Activated T-cell treated with anti-CD3 and anti-CD28 coated beads, Interleukin-2, amount 50 U/mL, for 24 hours (primary cell): Measurements from ENCODE around the gene PF4V1.
"Not testable (repeated sequence)": the region's sequence is repeated elsewhere in the genome, so short reads cannot be mapped to it uniquely, and the experiment has no call there.

ENCODE experiments used
- DNase-seq: peaks from one replicate; pipeline ENCODE4 v3.0.0-alpha.2; 2020
- H3K27ac Mint-ChIP-seq: 2 replicates; pipeline ENCODE4 v1.8.0; 2020; ENCODE audit warnings: mild to moderate bottlenecking, mixed read lengths
- H3K27me3 Mint-ChIP-seq: 2 replicates; pipeline ENCODE4 v1.8.0; 2020; ENCODE audit warnings: mixed read lengths
- H3K36me3 Mint-ChIP-seq: 2 replicates; pipeline ENCODE4 v1.8.0; 2020; ENCODE audit warnings: low read depth, mixed read lengths
- H3K4me1 Mint-ChIP-seq: 2 replicates; pipeline ENCODE4 v1.8.0; 2020; ENCODE audit warnings: low read depth, mixed read lengths
- H3K4me3 Mint-ChIP-seq: 2 replicates; pipeline ENCODE4 v1.8.0; 2020; ENCODE audit warnings: mild to moderate bottlenecking, moderate library complexity, mixed read lengths
- H3K9me3 Mint-ChIP-seq: 2 replicates; pipeline ENCODE4 v1.8.0; 2020; ENCODE audit warnings: mixed read lengths

The PF4V1 gene

DNA sequence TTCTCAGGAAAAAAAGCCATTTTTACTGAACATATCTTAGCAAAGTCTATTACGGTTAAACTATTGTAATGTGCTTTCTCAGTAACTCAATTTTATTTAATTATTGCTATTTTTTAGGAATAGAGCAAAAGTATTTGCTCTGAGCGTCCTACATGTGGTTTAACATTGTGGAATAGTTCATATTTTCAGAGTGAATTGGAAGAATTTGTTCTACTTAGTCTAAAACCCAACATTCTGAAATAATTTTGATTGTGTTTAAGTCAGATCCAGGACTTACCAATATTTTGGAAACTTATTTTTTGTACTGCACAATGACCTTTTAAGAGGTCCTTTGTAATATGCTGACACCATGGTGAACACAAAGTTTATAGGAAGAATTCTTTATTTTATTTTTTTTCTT lies 43.3 kb downstream of the PF4V1 start:
- Mint-ChIP-seq H3K4me1 (no peaks in the 10 kb centered on the region), H3K27me3 (no peaks in the 10 kb centered on the region), H3K9me3 (no peaks in the 10 kb centered on the region), H3K4me3 (no peak overlapping the region), H3K36me3 (no peaks in the 10 kb centered on the region), H3K27ac (no peak overlapping the region)
- no peak for DNase-seq

DNA sequence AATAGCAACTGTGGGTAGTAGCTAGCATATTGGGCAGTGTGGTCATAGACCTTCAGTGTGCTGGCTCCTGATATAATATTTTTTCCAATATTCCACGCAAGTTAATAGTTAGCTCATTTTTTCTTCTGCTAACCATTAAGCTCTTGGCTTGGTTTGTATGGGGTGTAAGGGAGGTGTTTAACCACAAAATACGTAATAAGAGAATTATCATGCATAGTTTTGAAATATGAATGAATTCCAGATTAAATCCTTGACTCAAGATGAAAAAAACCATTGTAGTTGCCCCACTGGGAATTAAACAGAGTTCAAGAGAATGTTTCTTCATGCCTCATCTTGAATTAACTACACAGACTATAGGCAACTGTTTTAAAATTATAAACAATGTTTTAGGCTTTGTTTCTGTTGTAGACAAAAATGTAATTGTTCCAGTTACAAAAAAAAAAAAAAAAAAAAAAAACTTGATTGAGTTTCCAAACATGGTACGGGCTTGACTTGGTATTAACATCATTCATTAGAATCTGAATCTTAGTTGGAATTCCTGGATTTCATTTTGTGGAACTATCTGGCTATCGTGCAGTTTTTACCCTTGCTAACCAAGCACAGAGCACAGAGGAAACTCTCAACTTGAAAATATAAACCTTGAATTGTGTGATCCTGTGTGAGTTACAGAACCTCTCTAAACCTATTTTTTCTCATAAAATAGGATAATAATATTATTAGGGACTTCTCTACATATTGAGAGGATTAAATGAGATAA lies 44.5 kb downstream of the PF4V1 start:
- Mint-ChIP-seq H3K27ac (no peak overlapping the region), H3K4me3 (no peak overlapping the region), H3K27me3 (no peaks in the 10 kb centered on the region), H3K36me3 (no peaks in the 10 kb centered on the region), H3K9me3 (no peaks in the 10 kb centered on the region), H3K4me1 (no peaks in the 10 kb centered on the region)
- no peak for DNase-seq

DNA sequence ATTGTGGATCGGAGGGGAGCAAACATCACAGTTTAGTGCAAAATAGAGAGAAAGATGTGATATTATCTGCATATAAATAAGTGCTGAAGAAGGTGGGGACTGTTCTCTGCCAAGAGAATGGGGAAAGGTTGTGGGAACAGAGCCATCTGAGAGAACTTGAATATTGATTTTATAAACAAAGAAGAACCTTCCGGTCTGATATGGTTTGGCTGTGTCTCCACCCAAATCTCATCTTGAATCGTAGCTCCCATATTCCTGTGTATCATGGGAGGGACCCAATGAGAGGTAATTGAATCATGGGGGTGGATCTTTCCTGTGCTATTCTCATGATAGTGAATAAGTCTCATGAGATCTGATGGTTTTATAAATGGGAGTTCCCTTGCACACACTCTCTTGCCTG lies 46.2 kb downstream of the PF4V1 start:
- not testable (repeated sequence) for H3K36me3 Mint-ChIP-seq, H3K27ac Mint-ChIP-seq, H3K27me3 Mint-ChIP-seq, H3K9me3 Mint-ChIP-seq, H3K4me1 Mint-ChIP-seq, H3K4me3 Mint-ChIP-seq, DNase-seq

DNA sequence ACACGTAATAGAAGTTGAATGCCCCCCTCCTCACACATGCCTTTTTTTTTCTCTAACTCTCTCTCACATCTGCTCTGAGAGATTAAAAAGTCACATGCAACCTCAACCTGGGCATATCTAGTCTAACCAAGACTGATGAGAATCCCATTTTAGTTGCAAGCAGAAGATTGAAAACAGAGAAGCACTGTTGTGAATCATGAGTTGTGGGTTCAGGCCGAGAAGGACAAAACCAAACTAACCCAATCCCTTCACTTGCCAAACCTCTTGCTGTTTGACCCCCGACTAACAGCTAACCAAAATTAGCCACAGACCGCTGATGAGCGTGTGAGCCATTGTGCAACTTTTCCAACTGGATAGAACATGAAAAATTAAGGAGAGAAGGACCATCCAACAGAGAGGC lies 47.9 kb downstream of the PF4V1 start:
- no peaks in the 10 kb centered on the region for H3K36me3 Mint-ChIP-seq
- no peaks in the 10 kb centered on the region for H3K9me3 Mint-ChIP-seq
- DNase-seq: no peak
- H3K4me1 Mint-ChIP-seq: no peaks in the 10 kb centered on the region
- H3K27ac Mint-ChIP-seq: no peak overlapping the region
- no peaks in the 10 kb centered on the region for H3K27me3 Mint-ChIP-seq
- H3K4me3 Mint-ChIP-seq: no peak overlapping the region

DNA sequence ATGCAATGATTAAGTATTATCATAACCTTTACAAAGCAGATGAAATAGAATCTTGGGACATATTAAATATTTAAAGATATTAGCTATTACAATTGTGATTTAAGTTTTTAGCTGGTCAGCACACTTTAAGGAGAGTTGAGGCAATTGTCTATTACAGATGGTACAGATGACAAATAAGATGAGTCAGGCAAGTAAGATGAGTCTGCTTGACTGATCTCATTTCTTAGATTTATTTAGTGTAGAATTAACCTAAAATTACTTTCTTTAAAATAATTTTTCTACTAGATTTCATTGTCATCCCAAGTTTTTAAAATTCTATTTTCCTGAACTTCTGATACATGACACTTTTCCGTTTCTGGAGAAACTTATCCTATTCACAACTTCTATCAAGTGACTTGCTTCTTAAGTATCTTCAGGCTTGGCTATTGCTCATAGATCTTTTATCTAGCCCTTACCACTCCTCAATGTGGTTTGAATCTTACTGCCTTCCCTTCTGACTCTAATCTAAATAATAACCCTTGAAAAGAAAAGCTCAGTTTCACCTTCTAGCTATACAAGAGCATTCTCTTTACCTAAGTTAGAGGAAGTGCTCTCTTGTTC lies 49.0 kb downstream of the PF4V1 start:
- no peaks in the 10 kb centered on the region for H3K27me3 Mint-ChIP-seq
- no peak overlapping the region for H3K4me3 Mint-ChIP-seq
- H3K9me3 Mint-ChIP-seq: no peaks in the 10 kb centered on the region
- no peaks in the 10 kb centered on the region for H3K36me3 Mint-ChIP-seq
- no peaks in the 10 kb centered on the region for H3K4me1 Mint-ChIP-seq
- H3K27ac Mint-ChIP-seq: no peak overlapping the region
- no peak for DNase-seq

DNA sequence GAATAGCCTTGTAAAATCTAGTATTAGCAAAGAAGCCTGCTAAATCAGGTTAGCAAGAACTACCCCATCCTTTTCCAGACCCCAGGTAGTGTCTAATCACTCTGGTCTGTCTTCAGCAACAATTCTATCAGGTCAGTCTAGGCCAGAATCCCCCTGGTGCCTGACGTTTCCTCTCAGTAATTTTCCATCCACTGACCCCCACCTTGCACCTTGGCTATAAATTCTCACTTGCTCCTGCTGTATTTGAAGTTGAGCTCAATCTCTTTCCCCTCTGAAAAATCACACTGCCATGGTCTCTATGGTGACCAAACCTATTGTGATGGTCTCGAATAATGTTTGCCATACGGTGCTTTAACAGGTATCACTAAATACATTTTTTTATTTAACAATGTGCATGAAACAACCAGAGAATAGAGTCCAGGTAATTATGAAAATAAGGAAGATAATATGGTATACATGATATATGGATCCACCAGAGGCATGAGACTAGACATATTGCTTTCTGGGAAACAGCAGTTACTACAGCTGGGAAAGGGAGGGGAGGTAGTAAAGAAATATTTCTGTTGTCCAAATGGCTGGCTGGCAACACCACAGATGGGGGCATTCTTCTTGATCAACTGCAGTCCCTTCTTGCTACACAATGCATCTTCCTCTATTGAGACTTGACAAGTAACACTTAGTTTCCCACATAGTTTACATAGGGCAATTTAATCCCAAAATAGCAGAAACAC lies 49.9 kb downstream of the PF4V1 start:
- Mint-ChIP-seq H3K9me3 (no peaks in the 10 kb centered on the region), H3K27me3 (no peaks in the 10 kb centered on the region), H3K36me3 (no peaks in the 10 kb centered on the region), H3K4me3 (no peak overlapping the region), H3K4me1 (no peaks in the 10 kb centered on the region), H3K27ac (no peak overlapping the region)
- DNase-seq: no peak
